ENCODE results near the gene PRDX5.
A peak's percentile ranks its signal among the peaks of the same experiment; 100 is the strongest.

The PRDX5 gene

GRCh38 chr11:64347193-64347867, 29.4 kb downstream of the PRDX5 start:
- DNase-seq (ENCODE audit: low read depth) = peak; percentile 32

DNA sequence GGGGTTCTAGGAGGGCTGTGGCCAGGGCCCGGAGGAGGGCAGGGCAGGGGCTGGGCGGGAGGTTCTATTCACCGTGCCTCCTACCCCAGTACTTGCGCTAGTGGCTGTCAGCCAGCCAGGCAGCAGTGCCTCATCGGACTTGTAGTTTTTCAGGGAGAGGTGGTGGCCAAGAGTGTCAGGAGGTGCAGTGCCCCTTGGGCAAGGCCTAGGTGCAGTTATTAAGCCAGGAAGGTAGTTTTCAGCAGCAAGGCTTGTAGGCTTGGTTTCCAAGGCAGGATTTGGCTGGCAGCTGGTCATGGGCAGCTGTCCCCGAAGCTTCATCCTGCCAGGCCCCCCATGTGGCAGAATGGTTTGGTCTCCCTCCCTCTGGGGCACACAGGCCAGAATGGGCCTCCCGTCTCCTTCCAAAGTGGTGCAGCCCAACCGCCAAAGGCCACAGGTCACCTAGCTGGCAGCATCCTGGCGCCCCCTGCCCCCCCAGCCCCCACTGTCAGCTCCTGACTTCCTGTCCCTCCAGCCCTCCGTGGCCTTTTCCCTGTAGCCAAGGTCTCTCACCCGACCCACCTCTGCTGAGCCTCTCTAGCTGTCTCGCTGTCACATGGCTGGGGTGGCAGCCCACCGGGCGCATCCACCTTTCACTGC, 30.6 kb downstream of the PRDX5 start:
- no peak for DNase-seq (ENCODE audit: low read depth)

GRCh38 chr11:64349025-64349387, 31.1 kb downstream of the PRDX5 start:
- DNase-seq (ENCODE audit: low read depth) = no peak

GRCh38 chr11:64349404-64349803, 31.5 kb downstream of the PRDX5 start:
- no peak for DNase-seq (ENCODE audit: low read depth)

GRCh38 chr11:64351136-64351631, 33.3 kb downstream of the PRDX5 start:
- no peak for DNase-seq (ENCODE audit: low read depth)

DNA sequence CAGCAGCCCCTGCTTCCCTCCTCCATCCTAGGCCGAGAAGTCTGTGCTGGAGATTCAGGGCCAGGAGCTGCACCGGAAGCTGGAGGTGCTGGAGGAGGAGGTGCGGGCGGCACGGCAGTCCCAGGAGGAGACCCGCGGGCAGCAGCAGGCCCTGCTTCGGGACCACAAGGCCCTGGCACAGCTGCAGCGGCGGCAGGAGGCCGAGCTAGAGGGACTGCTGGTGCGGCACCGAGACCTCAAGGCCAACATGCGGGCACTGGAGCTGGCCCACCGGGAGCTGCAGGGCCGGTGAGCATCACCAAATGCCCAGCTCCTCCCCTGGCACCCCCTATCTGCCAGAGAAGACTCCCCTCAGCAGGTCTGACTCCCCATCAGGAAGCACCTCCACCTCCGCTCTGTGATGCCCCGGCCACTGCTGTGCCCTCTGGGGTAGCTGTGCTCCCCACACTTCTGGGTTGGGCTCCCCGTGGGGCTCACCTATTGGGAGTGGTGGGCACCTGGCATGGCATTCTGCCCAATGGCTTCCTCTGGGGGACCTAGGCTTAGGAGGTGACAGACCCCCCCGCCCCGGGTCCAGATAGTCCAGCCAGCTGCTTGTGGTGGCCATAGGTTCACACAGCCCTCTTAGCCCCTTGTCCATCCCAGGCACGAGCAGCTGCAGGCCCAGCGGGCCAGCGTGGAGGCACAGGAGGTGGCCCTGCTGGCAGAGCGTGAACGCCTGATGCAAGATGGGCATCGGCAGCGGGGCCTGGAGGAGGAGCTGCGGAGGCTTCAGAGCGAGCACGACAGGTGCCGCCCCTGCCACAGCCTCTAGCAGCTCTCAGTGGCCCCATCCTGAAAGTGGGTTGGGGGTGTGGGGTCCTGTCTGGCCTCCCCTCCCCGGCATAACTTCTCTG, 34.4 kb downstream of the PRDX5 start:
- DNase-seq (ENCODE audit: low read depth) = no peak

DNA sequence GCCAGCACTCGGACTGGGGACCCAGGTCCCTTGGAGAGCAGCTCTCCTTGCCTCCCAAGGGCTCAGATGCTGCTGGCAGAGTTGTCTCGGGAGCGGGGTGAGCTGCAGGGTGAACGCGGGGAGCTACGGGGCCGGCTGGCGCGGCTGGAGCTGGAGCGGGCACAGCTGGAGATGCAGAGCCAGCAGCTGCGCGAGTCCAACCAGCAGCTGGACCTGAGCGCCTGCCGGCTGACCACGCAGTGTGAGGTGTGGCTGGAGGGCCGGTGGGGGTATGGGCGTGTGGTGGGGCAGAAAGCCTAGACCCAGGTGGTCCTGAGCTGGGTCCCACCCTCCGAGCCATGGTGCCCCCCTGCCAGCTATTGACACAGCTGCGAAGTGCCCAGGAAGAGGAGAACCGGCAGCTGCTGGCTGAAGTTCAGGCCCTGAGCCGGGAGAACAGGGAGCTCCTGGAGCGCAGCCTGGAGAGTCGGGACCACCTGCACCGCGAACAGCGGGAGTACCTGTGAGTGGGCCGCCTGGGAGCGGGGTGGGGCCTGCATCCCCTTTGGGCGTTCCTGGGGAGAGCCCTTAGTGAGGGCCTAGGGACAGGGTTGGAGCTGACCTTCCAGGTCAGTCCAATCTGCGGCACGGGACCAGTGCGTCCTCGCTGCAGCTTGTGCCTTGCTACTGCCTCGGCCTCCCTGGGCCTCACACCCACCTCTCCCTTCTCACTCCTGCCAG, 35.2 kb downstream of the PRDX5 start:
- DNase-seq (ENCODE audit: low read depth) = no peak

DNA sequence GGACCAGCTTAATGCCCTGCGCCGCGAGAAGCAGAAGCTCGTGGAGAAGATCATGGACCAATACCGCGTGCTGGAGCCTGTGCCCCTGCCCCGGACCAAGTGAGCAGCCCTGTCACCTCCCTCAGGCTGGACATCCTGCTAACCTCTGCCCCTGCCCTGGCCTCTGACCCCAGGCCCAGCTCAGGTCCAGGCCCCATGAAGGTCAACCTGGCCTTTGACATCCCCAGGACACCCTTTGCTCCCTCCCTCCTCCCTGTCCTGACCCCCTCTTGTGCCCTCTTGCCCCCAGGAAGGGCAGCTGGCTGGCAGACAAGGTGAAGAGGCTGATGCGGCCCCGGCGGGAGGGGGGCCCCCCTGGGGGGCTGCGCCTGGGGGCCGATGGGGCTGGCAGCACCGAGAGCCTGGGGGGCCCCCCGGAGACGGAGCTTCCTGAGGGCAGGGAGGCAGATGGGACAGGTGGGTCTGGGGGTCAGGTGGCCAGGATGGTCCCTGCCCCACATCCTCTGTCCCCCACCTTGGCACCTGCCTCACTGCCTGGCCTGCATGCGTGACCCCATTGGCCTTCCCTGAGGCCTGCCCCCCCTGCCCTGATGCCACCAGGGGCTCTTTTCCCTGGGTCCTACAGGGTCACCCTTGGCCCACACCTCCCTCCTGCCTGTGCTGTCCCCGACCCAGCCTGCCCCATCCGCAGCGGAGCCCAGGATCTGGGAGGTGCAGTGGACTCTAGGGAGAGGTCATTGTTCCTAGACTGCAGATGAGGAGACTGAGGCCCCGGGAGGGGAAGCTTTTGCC, 36.0 kb downstream of the PRDX5 start:
- DNase-seq (ENCODE audit: low read depth) = no peak

DNA sequence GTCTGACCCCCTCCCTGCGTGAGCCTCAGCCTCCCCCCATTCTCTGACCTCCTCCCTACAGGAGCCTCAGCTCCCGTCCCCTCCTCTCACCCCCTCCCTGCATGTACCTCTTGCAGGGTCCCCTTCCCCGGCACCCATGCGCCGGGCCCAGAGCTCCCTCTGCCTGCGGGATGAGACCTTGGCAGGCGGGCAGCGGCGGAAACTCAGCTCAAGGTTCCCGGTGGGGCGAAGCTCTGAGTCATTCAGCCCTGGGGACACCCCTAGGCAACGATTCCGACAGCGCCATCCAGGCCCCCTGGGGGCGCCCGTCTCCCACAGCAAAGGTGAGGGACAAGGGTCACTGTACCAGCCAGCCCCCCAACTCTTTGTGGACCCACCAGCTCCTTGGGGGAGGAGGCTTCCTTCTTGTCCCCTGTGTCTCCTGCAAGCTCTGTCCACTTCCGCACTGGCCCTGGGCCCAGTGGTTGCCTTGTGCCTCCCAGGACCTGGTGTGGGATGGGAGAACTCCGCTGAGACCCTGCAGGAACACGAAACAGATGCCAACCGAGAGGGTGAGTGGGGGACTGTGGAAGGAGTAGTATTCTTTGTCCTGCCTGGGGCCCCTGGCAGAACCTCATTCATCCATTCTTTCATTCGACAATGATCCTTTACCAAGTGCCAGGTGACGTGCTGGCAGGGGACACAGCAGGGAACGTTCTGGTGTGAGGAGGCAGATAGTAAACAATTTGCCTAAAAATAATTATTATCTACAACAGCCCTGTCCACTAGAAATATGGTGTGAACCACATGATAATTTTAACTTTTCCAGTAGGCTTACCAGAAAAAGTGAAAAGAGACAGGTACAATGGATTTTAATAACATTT, 37.4 kb downstream of the PRDX5 start:
- DNase-seq (ENCODE audit: low read depth) = peak; percentile 67

GRCh38 chr11:64356498-64357411, 38.8 kb downstream of the PRDX5 start:
- DNase-seq (ENCODE audit: low read depth) = peak; percentile 53

DNA sequence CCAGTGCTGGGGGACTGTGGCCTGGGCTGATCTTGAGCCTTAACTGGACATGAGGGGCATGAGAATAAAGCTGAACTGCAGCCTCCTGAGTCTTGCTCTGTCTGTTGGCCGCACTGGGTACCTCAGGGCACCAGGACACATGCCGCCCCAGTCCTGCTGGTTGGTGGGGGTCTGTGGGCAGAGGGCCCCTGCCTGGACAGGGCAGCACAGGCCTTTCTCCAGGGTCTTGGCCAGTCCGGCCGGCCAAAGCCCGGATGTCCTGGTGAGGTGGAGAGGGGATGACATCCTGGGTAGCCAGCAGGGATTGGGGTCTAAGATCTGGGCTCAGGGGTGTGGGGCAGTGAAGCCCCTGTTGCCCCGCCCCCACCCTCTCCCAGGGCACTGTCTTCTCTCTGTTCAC, 39.5 kb downstream of the PRDX5 start:
- DNase-seq (ENCODE audit: low read depth) = no peak

- no peak for DNase-seq (ENCODE audit: low read depth)
Measured at GRCh38 chr11:64357904-64358535, 40.1 kb downstream of the PRDX5 start.

DNA sequence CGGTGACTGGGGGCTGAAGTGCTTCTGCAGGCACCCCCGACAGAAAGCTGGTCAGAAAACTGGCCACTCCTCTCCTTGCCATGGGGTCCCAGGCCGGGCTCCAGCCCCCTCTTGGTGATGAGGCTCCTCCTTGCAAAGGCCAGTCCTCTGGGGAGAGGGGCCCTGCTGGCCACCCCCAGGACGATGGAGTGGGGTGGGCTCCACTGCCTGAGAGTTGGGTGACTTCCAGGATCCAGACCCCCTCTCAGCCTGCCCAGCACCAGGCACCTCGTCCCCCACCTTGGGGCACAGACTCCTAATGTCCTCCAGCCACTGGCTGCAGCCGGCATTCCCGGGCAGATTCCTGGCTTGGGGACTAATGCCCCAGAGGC, 40.6 kb downstream of the PRDX5 start:
- no peak for DNase-seq (ENCODE audit: low read depth)

GRCh38 chr11:64358907-64359711, 41.2 kb downstream of the PRDX5 start, which contains the start of gene RPS6KA4:
Gene RPS6KA4 (plus strand): TSS chr11:64359162. CDS start chr11:64359236, 74 bp downstream.
- DNase-seq (ENCODE audit: low read depth) = peak; percentile 48

DNA sequence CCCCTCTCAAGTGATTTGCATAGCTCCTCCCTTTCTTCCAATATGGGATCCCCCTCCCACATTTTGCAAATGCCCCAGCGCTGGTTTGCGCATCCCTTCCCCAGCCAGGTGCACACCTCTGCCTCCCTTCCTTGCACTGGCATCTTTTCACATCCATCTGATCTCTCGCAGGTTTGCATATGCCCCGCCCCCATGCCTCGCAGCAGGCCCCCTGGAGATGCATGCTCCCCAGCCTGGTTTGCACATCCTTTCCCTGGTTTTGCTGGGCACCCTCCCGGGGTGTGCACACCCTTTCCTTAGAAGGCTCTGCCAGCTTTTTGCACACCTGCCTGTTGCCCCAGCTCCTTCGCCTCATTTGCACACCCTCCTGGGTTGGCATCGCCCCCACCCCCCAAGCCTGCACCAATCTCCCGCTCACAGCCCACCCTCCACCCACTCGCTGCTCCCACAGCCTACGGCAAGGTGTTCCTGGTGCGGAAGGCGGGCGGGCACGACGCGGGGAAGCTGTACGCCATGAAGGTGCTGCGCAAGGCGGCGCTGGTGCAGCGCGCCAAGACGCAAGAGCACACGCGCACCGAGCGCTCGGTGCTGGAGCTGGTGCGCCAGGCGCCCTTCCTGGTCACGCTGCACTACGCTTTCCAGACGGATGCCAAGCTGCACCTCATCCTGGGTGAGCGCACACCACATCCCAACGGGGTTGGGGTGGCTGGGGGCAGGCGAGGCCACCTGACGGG, 42.0 kb downstream of the PRDX5 start:
- DNase-seq (ENCODE audit: low read depth) = peak; percentile 47

GRCh38 chr11:64360448-64360921, 42.6 kb downstream of the PRDX5 start:
- DNase-seq (ENCODE audit: low read depth) = no peak

GRCh38 chr11:64361659-64362058, 43.7 kb downstream of the PRDX5 start:
- no peak for DNase-seq (ENCODE audit: low read depth)
